ENCODE results near the gene CELSR1. TPM values are rescaled to one million over a fixed set of nuclear protein-coding genes. Genes with fewer than 3 reads are reported as not detected.

The CELSR1 gene
- total RNA-seq, 1 donor from 2014 or later, result 18.8 TPM

DNA sequence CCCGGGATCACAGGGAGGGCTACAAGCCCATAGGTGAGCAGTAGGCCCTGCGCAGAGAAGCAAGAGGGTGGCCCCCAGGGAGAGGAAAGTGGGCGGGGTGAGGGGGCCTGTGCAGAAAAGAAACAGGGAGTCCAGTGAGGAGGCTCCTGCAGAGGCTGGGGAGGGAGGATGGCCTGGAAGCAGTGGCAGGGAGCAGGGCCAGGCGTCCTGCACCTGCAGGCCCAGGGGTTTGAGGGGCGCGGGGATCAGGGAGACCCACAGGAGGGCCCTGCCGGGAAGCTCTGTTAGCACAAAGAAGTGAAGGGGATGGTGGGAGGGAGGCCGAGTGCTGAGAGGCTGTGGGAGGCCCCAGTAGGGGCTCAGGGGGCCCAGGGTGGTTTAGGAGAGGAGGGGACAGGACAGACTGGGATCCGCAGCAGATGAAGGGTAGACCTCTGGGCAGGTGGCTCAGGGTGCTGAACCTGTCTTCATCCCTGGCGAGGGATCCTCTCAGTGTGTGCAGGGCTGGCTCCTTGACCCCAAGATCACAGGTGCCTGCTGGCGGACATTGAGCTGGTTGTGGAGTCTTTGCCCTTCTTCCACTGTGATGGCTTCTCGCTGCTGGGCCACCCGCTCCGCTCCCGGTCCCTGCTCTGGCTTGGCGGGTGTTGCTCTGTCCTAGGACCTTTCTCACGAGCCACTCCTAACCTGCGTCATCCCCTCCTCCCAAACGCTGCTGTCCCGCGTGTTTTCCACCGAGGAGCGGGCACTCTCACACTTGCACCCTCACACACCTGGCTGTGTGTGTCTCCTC lies 31.8 kb upstream of the CELSR1 start:
- no peaks in the 10 kb centered on the region for H3K27me3 Mint-ChIP-seq (ENCODE audit: low read depth)
- H3K36me3 Mint-ChIP-seq, result no peaks in the 10 kb centered on the region
- no peak overlapping the region for H3K4me3 Mint-ChIP-seq
- H3K4me1 Mint-ChIP-seq, result no peaks in the 10 kb centered on the region
- no peak overlapping the region for H3K27ac Mint-ChIP-seq
- no peak for DNase-seq (ENCODE audit: low spot score in 2 of 2, unreplicated experiment in 2 of 2)
- TF ChIP-seq CTCF (IDR thresholded peaks at IDR 0.05; ENCODE audit: unreplicated experiment), result no peak
- H3K9me3 Mint-ChIP-seq, result peaks cover 12% of the 10 kb centered on the region

GRCh38 chr22:46568102-46568809 lies 30.8 kb upstream of the CELSR1 start:
- H3K4me1 Mint-ChIP-seq, result no peaks in the 10 kb centered on the region
- no peak overlapping the region for H3K27ac Mint-ChIP-seq
- H3K27me3 Mint-ChIP-seq (ENCODE audit: low read depth), result no peaks in the 10 kb centered on the region
- no peak for DNase-seq (ENCODE audit: low spot score in 2 of 2, unreplicated experiment in 2 of 2)
- peaks cover 12% of the 10 kb centered on the region for H3K9me3 Mint-ChIP-seq
- H3K36me3 Mint-ChIP-seq, result no peaks in the 10 kb centered on the region
- no peak overlapping the region for H3K4me3 Mint-ChIP-seq
- TF ChIP-seq CTCF (IDR thresholded peaks at IDR 0.05; ENCODE audit: unreplicated experiment), result no peak

- no peak for DNase-seq (ENCODE audit: low spot score in 2 of 2, unreplicated experiment in 2 of 2)
- TF ChIP-seq CTCF (IDR thresholded peaks at IDR 0.05; ENCODE audit: unreplicated experiment), result no peak
- Mint-ChIP-seq H3K27ac (no peak overlapping the region), H3K9me3 (peaks cover 12% of the 10 kb centered on the region), H3K4me1 (no peaks in the 10 kb centered on the region), H3K4me3 (no peak overlapping the region), H3K27me3 (ENCODE audit: low read depth) (no peaks in the 10 kb centered on the region), H3K36me3 (no peaks in the 10 kb centered on the region)
These were observed 30.1 kb upstream of the CELSR1 start for GRCh38 chr22:46567471-46567870.

- H3K4me1 Mint-ChIP-seq, result no peaks in the 10 kb centered on the region
- H3K27me3 Mint-ChIP-seq (ENCODE audit: low read depth), result no peaks in the 10 kb centered on the region
- no peak overlapping the region for H3K4me3 Mint-ChIP-seq
- no peak overlapping the region for H3K27ac Mint-ChIP-seq
- DNase-seq (ENCODE audit: low spot score in 2 of 2, unreplicated experiment in 2 of 2), result no peak
- no peaks in the 10 kb centered on the region for H3K36me3 Mint-ChIP-seq
- H3K9me3 Mint-ChIP-seq, result no peaks in the 10 kb centered on the region
- TF ChIP-seq CTCF (IDR thresholded peaks at IDR 0.05; ENCODE audit: unreplicated experiment), result no peak
These were observed 26.8 kb upstream of the CELSR1 start for GRCh38 chr22:46564084-46564714.

DNA sequence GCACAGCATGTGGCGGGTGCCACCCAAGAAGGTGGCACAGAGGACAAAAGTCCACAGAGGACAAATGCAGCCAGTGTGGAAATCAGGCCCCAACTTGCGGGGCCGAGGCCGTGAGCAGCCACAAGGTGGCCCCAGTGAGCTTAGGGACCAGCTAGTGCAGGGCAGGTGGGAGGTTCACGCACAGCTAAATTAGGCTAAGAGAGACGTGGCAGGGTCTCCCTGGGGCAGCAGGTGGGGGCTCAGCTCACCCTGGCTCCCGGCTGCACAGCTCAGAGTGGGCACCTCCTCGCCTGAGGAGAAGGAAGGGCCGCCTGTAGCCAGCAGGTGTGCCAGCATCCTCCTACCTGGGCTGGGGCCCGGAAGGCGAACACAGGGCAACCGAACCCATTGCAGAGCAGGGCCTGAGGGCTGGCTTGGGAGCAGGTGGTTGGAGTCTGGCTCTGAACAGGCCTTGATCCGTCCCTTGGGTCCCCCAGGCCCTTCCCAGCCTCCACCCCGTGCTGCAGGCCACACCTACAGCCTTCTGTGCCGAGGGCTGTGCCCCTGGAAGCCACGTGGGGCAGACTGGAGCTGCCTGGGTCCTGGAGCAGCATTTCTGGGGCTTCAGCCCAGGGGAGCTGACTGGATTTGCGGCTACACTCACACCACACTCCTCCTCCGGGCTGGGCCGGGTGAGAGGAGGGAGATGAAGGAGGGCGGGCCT lies 26.1 kb upstream of the CELSR1 start:
- H3K27ac Mint-ChIP-seq, result no peak overlapping the region
- H3K36me3 Mint-ChIP-seq, result no peaks in the 10 kb centered on the region
- DNase-seq (ENCODE audit: low spot score in 2 of 2, unreplicated experiment in 2 of 2), result peak in 1 of 2 experiments; percentile 79
- TF ChIP-seq CTCF (IDR thresholded peaks at IDR 0.05; ENCODE audit: unreplicated experiment), result peak; percentile 76
- no peaks in the 10 kb centered on the region for H3K4me1 Mint-ChIP-seq
- H3K9me3 Mint-ChIP-seq, result no peaks in the 10 kb centered on the region
- no peaks in the 10 kb centered on the region for H3K27me3 Mint-ChIP-seq (ENCODE audit: low read depth)
- no peak overlapping the region for H3K4me3 Mint-ChIP-seq
